HG02678 (cell line): ENCODE results near the gene FAM78A.

Source experiments
- ATAC-seq: cut with Tn5 transposase; IDR thresholded peaks from one replicate; pipeline ENCODE4 v1.9.1; 2021; ENCODE audit warnings: mild to moderate bottlenecking, moderate library complexity; ENCODE audit not compliant: unreplicated experiment

Gene FAM78A

DNA sequence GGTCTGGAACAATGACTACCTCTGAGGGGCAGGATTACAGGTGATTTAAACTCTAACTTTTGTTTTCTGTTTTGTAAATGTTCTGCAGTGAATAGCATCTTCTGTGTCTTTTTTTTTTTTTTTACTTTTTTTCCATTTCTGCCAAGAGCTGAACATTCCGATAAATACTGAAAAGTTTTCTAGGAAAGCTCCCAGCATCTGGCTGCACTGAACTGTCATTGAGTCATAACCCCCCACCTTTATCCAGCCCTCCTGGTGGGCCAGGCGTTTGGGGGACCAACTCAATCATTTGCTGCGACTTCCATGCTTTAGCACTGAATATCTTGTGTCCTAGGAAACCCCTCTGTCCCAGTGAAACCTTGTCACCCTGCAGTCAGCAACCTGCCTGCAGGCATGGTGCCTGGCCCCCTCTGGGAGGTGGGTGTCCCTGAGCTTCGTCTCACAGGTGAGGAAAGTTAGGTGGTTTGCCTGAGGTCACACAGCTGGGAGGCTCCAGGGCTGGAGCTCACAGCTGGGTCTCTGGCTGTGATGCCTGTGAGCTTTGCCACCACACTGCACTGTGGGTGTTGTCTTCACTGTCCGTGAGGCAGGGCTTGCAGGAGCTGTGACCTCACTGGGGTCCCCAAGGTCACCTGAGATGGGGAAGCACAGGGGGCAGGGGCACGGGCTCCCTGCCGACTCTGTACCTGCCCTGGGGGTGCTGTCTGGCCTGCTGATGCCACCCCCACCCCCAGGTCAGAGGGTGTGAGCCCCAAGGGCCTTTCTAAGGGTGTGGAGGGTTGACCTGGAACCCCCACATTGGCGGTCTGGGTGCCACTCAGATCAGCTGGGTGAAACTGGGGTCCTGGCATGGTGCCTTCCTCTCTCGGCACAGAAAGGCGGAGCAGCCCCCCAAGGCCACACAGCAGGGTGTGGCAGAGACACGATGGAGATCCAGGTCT, 27.3 kb upstream of the FAM78A start:
- no peak for ATAC-seq

DNA sequence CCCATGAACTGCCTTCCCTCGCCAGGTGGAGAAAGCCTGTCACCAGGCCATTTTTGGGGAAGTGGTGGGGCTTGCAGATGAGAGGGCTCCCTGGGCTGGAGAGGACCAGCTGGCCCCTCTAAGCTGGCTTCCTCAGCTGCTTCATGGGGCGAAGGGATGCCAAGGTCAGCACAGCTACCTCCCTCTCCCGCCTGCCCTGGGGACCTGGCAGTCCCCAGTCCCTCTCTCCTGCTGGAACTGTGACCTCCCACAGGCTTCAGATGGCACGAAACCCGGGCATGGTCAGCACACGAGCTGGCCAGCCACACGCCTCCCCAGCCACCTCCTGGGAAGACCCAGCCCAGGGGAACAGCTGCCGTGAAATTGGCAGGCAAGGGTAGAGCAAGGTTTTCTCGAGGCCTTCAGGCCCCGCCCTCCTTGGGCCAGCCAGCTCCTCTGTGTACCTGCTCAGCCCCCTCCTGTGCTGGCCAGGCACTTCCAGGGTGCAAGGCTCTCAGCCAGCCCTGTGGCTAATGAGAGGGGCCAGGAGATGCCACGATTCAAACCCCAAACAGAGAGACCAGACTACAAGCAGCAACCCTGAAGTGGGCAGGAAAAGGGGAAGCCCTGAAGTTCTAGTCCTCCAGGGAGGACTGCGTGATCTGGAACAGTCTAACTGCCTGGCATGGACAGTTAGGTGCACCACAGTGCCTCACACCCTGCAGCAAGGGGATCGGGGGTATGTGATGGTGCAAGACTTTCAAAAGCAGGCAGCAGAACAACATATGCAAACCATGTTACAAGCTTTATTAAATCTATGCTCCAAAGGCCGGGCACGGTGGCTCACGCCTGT, 26.1 kb upstream of the FAM78A start:
- ATAC-seq, result no peak

DNA sequence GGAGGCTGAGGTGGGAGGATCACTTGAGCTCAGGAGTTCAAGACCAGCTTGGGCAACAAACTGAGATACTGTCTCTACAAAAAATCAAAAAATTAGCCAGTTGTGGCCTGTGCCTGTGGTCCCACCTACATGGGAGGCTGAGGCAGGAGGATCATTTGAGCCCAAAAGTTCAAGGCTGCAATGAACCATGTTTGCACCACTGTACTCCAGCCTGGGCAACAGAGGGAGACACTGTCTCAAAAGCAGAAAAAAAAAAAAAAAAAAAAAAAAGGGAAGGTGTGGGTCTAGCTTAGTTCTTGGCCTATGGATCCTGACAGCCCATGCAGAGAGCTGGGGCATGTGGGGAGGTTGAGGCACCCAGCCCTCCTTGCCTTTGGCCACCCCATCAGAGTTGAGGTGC, 24.1 kb upstream of the FAM78A start:
- no peak for ATAC-seq

DNA sequence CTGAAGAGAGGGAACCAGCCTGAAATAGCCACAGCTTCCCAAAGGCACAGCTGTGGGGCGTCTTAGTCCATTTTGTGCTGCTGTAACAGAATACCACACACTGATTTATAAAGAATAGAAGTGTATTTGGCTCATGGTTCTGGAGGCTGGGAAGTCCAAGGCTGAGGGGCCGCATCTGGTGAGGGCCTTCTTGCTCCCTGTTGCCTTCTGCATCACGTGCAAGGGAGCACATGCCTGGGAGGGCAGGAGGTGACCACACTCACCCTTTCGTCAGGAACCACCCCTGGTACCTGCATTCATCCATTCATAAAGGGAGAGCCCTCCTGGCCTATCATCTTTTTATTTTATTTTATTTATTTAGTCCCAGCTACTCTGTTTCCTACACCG, 23.6 kb upstream of the FAM78A start:
- ATAC-seq, result no peak

DNA sequence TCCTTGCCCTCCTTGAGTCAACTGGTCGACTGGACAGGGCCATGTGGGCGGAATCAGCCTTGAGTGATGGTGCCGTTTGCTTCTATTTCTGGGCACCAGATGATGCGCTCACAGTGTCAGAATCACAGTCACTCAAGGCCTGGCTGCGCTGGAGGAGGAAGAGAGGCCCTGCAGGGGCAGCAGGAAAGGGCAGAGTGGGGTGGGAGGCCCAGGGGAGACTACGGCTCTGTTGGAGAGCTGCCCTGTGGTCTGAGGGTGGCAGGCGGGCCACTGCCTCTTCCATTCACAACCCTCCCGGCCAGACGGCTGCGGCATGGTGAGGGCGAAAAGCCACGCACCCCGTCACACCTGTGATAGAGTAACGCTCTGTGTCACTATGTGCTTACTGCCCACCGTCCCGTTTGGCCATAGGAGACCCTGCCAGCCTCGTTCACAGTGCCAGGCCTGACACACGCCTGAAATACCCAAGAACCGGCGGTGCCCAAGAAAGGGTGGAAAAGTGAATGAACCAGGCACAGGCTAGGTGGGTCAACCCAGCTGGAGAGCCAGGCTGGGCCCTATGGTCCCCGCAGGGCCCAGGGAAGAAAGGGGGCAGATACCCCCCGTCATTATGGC, 23.1 kb upstream of the FAM78A start:
- ATAC-seq, result no peak

DNA sequence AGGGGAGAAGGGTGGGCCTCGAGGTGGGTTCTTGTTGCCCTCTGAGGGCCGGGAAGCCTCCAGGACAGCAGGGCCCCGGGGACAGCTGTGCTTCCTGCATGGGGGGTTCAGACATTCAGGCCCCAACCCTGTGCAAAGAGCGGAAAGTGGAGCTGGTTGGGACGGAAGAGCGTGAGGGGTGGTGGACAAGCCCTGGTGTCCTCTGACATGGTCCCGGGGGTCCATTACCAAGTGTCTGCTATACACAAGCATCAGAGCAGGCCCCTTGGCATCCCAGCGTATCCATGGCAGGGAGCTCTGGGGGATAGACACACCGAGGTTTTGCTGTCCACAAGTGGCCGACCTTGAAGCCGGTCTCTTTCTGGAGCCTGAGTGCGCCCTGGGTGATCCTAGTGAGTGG, 22.5 kb upstream of the FAM78A start:
- no peak for ATAC-seq

DNA sequence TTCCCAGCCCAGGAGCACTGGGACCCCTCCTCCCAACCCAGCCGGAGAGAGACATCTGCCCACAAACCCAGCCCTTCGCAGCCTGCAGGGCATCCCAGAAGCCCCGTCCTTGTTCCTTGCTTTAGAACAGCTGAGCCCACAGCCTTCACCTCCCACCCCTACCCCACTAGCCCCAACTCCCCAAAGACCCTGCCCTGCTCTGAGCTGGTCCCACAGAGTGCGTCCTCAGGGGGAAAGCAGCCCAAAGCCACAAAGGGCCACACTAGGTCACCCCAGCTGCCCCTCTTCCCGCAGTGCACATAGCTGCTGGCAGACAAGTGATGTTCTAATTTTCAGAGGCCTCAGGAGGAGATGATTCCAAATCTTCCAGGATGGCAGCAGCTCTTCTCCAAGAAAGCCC, 22.0 kb upstream of the FAM78A start:
- ATAC-seq, result no peak

DNA sequence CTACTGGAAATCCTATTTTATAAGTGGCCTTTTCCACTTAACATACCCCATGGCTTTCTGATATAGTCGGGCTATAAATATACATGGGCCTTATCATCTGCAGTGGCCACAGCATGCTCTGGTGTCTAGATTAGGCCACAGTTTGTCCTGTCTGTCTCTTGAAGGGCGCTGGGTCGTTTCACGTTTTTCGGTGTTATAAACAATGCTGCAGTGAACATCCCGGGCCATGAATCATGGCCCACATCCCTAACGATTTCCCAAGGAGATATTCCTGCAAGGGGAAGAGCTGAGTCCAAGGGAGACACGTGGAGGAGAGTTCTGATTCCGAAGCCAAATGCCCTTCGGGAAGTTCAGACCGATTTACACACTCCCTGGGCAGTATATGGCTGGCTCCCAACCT, 21.6 kb upstream of the FAM78A start:
- no peak for ATAC-seq

DNA sequence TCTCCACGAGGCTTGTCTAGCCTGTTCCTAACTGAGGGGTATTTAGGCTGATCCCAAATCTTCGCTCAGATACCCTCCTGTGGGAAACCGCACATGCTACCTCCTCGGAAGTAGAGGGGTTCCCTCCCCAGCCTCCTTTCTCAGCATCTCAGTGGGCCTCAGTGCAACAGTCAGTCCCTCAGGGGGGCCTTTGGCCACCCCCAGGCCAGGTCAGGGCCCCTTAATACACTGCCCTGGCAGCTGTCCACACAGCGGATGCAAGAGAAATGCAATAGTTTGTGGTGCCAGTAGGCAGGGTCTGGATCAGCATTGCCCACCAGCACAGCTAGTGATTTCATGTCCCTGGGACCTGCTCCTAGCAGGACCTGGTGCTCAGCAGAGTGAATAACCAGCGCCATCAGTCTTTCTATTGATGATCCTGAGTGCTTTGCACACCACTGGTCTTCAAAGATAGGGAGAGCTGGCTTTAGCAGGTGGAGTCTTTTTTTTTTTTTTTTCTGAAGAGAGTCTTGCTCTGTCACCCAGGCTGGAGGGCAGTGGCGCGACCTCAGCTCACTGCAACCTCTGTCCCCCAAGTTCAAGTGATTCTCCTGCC, 20.7 kb upstream of the FAM78A start:
- ATAC-seq, result no peak

DNA sequence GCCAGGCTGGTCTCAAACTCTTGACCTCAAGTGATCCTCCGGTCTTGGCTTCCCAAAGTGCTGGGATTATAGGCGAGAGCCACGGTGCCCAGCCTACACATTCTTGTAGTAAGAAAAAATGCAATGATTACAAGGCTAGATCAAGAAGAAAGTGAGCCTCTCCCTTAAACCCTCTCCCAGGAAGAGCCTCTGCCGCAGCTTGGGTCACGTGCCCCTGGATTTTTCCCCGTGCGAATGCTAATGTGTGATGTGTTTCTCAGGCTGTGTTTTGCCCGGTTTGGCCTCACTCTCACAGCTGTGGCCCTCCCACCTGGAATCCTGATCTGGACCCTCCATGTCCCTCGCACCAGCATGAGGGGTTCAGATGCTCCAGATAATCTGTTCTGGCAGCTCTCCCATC, 20.1 kb upstream of the FAM78A start:
- ATAC-seq, result no peak

DNA sequence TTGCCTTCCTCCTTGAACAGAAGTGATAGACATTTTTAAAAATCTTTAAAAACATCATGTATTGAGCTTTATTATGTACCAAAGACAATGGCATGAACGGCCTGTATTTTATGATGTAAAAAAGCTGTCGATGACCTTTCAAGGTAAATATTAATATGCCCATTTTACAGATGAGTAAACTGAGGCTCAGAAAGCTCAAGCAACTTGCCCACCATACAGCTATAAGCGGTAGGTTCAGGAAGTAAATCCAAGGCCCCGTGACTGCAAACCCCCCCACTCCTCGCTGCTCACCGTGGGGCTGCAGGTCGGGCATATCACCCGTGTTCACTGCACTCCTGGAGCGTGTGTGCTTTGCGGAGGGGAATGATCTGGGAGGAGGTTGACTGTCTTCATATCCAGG, 16.6 kb upstream of the FAM78A start:
- ATAC-seq, result no peak

DNA sequence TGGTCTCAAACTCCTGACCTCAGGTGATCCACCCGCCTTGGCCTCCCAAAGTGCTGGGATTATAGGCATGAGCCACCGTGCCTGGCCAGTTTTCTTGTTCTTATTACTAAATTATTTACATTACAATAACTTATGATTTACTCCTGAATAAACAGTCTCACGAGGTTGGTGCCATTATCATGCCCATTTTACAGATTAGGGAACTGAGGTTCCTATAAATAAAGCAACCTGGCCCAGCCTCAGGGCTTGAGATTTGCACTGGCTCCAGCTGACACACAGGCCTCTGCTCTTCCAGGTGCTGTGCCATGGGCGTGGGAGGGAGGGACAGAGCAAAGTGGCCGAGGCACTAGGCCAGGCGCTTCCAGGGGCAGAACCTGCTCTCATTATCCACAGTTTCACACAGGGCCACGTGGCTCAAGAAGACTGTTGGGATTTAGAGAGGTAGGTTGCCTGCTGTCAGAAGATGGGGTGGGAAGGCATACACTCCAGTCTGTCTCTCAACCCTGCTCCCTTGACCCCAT, 15.5 kb upstream of the FAM78A start:
- no peak for ATAC-seq

DNA sequence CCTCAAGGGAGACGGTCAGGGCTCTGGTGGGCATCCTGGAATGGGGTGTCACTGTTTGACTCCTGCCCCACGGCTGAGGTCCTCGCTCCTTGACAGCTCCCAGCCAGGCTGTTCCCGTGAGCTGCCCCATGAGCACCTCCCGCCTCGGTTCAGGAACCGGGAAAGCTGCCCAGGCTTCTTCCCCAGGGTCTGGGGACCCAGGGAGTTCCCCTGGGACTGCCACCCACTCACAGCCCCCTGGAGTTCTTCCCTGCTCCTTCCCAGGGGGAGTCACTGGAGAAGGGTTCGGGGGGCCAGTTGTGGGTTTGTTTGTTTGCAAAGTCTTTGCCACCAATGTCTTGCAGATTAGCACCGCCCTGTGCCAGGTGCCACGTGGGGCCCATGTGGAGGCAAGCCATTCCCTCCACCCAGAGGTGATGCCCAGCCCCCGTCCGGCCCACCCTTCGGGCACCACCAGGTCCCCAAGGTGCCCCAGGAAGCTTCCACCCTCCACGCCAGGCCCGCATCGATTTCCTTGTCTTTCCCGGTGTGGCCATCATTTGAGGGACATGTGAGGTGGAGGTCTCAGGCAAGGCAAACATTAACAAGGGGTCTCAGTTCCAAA, 14.6 kb upstream of the FAM78A start:
- no peak for ATAC-seq

DNA sequence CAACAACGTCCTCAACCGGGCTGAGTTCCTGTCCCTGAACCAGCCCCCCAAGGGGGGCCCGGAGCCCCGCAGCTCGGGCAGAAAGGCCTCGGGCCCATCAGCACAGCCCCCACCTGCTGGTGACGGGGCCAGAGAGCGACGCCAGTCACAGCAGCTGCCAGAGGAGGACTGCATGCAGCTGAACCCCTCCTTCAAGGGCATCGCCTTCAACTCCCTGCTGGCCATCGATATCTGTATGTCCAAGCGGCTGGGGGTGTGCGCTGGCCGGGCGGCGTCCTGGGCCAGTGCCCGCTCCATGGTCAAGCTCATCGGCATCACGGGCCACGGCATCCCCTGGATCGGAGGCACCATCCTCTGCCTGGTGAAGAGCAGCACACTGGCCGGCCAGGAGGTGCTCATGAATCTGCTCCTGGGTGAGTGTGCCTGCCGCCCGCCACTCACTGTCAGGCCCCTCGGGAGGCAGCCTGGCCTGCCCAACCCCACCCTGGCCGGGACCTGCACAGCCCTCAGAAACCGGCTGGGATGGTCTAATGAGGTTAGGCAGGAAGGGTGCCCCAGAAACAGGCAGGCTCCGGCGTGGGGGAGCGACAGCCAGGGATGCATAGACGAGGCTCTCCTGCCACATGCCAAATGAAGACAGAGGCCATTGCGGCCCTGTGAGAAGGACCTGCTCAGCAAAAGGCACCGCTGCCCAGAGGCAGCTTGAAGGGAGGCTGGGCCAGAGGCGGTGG, 13.9 kb upstream of the FAM78A start:
- ATAC-seq, result no peak

DNA sequence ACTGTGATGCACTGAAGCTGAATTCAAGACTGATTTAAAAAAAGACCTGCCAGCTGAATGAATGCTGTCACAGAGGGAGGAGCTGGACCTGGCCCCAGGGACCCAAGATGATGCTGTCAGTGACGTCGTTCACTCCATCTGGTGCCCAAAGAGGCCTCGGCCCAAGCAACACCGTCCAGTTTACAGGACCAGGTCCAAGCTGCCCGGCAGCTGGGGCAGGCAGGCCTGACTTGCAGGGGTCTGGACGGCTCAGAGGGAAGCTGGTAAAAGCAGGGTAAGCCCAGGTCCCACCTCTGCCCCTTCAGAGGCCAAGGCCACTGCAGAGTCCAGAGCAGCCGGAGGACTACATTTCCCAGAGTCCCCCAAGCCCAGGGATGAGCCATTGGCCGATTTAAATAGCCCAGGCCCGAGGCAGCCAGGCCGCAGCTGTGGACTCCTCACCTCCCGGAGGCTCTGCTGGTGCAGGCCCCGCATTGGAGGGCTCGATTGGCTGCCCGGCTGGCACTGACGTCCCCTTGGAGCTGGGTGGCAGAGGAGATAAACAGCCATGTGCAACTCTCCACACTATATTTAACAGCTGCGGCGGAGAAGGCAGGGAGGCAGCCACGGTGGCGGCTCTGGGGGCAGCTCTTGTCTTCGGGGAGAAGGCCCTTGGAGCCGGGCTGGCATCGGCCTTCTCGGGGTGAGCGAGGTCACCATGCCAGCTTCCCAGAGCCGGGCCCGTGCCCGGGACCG, 13.2 kb upstream of the FAM78A start, which contains the start of gene PLPP7:
PLPP7 (plus strand) TSS at position 423 of the 735 bp plus-strand sequence; CDS start at position 698, 275 bp downstream.
- no peak for ATAC-seq

DNA sequence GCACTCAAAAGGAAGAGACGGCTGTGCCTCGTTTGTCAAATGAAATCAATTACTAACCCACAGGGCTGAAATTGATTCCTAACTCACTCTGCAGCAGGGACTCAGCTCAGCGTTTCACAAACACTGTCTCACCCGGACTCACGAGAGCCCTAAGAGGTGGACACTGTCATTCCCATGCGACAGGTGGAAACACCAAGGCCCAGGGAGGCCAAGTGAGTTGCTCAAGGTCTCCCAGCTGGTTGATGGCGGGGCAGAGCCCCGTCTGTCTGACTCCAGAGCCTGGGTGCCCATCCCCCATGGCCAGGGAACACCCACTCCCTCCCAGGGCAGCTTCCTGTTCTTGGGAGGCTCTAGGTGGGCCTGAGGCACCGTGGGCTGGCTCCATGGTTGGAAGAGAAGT, 11.9 kb upstream of the FAM78A start:
- no peak for ATAC-seq

DNA sequence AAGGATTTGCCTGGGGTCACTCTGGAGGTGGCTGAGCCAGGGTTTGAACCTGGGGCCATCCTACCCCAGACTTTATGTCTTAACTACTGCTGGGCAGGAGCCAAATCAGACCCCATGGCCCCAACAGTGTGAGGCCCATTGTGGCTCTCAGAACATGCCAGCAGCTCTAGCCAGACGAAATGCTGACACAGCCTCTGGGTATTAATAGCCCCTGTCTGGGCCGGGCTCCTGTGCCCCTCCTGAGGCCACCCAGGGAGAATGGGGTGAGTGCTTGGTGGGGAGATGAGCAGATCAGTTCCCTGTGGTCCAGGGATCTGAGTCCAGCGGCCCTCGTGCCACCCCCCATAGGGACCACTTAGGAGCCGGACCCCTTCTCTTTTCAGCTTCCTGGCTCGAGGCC, 11.0 kb upstream of the FAM78A start:
- no peak for ATAC-seq

DNA sequence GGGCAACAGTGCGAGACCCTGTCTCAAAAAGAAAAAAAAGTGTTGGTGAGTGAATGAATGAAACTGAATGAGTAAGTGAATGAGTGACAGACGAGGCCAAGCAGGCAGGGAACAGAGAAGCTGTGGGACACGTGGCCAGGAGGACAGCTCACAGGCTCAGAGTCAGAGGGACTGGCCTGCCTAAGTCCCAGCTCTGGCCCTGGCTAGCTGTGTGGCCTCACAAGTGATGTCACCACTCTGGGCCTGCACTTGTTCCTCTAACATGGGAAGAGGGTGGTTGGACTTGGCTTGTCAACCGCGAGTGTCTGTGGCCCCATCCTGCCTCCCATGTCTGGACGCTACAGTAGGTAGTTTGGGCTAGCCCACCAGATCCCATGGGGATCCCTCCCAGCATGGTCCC, 8.5 kb upstream of the FAM78A start:
- no peak for ATAC-seq
